Spinal cord (tissue), 10 donors: ENCODE data around the gene ARHGAP26. TPM values are rescaled to one million over a fixed set of nuclear protein-coding genes. Genes with fewer than 3 reads are reported as not detected.

Experiments used
- DNase-seq, 6 donors: peaks; one replicate each; pipeline versions ENCODE4 v3.0.0 to v3.0.0-alpha.2; 2013 to 2015; ENCODE audit warnings: low spot score in 6 of 6, low read depth in 4 of 6
- H3K27ac ChIP-seq: one replicate; pipeline ENCODE4 v1.5.1; 2013; ENCODE audit warnings: low read depth, low read length, control low read depth
- H3K27me3 ChIP-seq: one replicate; pipeline ENCODE4 v1.6.1; 2013; ENCODE audit warnings: low read length; ENCODE audit not compliant: control insufficient read depth, insufficient read depth
- H3K36me3 ChIP-seq: one replicate; pipeline ENCODE4 v1.6.1; 2013; ENCODE audit warnings: low read length; ENCODE audit not compliant: control insufficient read depth, insufficient read depth
- H3K4me1 ChIP-seq: one replicate; pipeline ENCODE4 v1.6.1; 2013; ENCODE audit warnings: low read length; ENCODE audit not compliant: control insufficient read depth, insufficient read depth
- H3K4me3 ChIP-seq: one replicate; pipeline ENCODE4 v1.5.1; 2013; ENCODE audit warnings: low read depth, low read length, control low read depth
- H3K9me3 ChIP-seq: one replicate; pipeline ENCODE4 v1.6.1; 2013; ENCODE audit warnings: low read length; ENCODE audit not compliant: control insufficient read depth, insufficient read depth
- WGBS: methylation state at CpG from one replicate; pipeline ENCODE4 v1.1.5; 2013; ENCODE audit warnings: missing lambda C conversion rate; ENCODE audit not compliant: insufficient coverage; 5-methylcytosine and 5-hydroxymethylcytosine counted together
- polyA plus RNA-seq, 2 donors: library from polyadenylated mRNA; unstranded; fragments of 120-200 nt; gene quantifications; one replicate each; pipeline ENCODE4 v1.2.1, GENCODE V29; 2013; ENCODE audit not compliant: insufficient read length in 2 of 2
- total RNA-seq, 2 donors: library from RNA; depleted of rRNA in 1 of 2; stranded (reverse); fragments of 120-200 nt in 1 of 2; fragments of >200 nt in 1 of 2; gene quantifications; one replicate each; pipeline versions ENCODE4 v1.2.3 to v1.2.4, GENCODE V29; 2013 to 2014
- donor health status: healthy.

Gene ARHGAP26
- total and polyA plus RNA-seq, 4 donors, result 21.9 to 39.7 (median 22.4) TPM

DNA sequence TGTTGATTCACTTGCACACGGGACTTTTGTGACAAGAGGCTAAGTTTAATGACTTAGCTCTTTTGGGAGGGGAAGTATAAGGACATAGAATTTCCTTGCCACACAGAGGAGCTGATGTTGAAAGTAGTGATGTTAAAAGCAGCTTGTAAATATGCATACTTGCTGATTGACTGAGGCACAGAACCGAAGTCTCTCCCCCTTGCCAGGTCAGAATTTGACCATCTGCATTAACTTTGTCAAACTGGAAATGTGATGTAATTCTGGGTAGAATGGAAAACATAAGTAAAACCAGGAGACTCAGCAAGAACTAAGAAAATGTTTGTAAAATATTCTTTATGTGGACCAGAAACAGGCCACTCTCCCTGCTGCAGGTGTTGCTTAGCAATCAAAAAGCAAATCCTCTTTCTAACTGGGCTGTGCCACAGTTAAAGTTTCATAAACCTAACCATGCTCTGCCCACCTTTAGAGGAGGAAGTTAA lies 349.2 kb downstream of the ARHGAP26 start:
- no peaks in the 10 kb centered on the region for H3K36me3 ChIP-seq
- no peak overlapping the region for H3K4me3 ChIP-seq
- H3K9me3 ChIP-seq, result no peaks in the 10 kb centered on the region
- no peak for DNase-seq
- no peaks in the 10 kb centered on the region for H3K27me3 ChIP-seq
- H3K27ac ChIP-seq, result no peak overlapping the region
- peaks cover 4% of the 10 kb centered on the region for H3K4me1 ChIP-seq
- 39% methylated on average over 2 of the region's 2 CpGs for WGBS

DNA sequence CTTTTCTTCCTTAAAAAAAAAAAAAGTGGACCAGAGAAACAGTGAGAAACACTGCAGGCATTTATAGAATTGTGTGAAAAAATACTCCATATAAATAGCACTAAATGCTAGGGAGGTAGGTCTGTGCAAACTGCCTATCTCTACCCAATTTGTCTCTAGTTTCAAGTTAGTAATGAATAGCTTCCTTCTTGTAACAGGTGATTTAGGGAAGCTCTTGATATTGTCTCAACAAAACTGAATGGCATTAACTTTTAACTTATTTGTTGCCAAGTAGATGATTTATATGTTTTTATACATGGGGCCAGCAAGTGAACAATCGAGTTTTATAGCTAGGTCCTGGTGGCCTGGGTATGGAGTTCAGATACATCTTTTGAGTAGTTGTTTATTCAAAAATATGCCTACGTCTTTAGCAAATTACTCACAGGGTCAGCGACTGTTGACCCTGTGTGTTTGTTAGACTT lies 349.7 kb downstream of the ARHGAP26 start:
- H3K9me3 ChIP-seq, result no peaks in the 10 kb centered on the region
- peaks cover 4% of the 10 kb centered on the region for H3K4me1 ChIP-seq
- H3K27me3 ChIP-seq, result no peaks in the 10 kb centered on the region
- DNase-seq, result no peak
- no CpG with 5 or more reads among the region's 3 CpGs for WGBS
- H3K4me3 ChIP-seq, result no peak overlapping the region
- H3K36me3 ChIP-seq, result no peaks in the 10 kb centered on the region
- H3K27ac ChIP-seq, result no peak overlapping the region

DNA sequence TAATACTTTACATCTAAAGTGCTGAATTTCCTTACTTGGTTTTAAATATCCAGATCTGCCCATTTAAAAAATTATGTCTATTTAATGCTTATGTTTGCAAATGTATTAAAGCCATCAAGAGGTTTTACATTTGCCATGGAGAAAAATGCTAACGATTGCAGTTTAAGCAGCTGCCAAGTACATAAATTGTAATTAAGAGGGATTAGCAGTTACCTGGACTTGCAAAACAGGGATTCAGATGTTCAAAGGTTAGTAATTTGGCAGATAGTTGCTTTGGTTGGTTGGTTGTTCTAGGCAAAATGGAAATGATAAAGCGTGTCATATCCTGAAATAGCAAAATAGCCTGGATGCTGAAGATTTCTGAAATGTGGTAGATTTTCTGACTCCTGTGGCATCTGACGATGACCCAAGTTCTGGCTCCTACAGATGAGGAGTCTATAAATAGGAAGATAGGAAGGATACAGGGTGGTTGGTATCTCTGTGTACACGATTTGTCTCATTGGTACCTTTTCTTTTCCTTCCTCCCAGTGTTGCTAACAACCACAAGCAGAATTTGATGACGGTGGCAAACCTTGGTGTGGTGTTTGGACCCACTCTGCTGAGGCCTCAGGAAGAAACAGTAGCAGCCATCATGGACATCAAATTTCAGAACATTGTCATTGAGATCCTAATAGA lies 350.4 kb downstream of the ARHGAP26 start:
- H3K9me3 ChIP-seq, result no peaks in the 10 kb centered on the region
- H3K4me1 ChIP-seq, result peaks cover 4% of the 10 kb centered on the region
- no peak for DNase-seq
- no peak overlapping the region for H3K4me3 ChIP-seq
- no peak overlapping the region for H3K27ac ChIP-seq
- no peaks in the 10 kb centered on the region for H3K27me3 ChIP-seq
- no peaks in the 10 kb centered on the region for H3K36me3 ChIP-seq
- WGBS, result 76% methylated on average over 2 of the region's 5 CpGs

DNA sequence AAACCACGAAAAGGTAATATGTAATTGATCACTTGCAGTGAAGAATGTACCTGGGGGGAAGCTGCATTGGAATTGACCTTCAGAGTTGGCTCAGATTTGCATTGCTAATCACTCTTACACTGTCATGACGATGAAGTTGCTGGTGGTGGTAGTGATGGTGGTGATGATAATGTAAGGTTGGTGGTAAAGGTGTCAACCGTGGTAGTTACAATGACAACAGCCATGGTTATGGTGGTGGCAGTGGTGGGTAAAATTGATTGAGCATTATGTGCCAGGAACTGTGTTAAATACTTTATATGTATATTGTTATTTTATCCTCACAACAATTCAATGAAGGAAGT lies 350.9 kb downstream of the ARHGAP26 start:
- H3K27ac ChIP-seq, result no peak overlapping the region
- H3K4me1 ChIP-seq, result peaks cover 4% of the 10 kb centered on the region
- H3K4me3 ChIP-seq, result no peak overlapping the region
- H3K9me3 ChIP-seq, result no peaks in the 10 kb centered on the region
- 83% methylated on average over 3 of the region's 3 CpGs for WGBS
- no peak for DNase-seq
- H3K27me3 ChIP-seq, result no peaks in the 10 kb centered on the region
- no peaks in the 10 kb centered on the region for H3K36me3 ChIP-seq

DNA sequence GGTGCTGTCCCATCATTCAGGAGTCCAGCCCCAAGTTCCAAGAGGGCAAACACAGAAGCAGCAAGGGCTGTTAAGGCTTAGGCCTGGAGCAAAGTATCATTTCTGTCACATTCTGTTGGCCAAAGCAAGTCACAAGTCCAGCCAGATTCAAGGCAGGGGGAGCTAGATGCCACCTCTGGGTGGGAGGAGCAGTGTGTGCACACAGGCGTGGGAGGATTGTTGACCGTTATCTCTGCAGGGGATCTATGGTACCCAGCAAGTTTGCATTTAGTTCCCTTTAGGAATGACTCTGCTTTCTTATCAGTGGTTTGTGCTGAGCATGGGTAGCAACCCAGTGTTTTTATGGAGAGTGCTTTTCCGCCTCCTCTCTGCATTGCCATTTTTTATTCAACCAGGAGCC lies 354.4 kb downstream of the ARHGAP26 start:
- H3K4me3 ChIP-seq, result no peak overlapping the region
- H3K9me3 ChIP-seq, result no peaks in the 10 kb centered on the region
- H3K36me3 ChIP-seq, result no peaks in the 10 kb centered on the region
- DNase-seq, result no peak
- 77% methylated on average over 2 of the region's 3 CpGs for WGBS
- no peak overlapping the region for H3K27ac ChIP-seq
- no peaks in the 10 kb centered on the region for H3K27me3 ChIP-seq
- H3K4me1 ChIP-seq, result no peaks in the 10 kb centered on the region

DNA sequence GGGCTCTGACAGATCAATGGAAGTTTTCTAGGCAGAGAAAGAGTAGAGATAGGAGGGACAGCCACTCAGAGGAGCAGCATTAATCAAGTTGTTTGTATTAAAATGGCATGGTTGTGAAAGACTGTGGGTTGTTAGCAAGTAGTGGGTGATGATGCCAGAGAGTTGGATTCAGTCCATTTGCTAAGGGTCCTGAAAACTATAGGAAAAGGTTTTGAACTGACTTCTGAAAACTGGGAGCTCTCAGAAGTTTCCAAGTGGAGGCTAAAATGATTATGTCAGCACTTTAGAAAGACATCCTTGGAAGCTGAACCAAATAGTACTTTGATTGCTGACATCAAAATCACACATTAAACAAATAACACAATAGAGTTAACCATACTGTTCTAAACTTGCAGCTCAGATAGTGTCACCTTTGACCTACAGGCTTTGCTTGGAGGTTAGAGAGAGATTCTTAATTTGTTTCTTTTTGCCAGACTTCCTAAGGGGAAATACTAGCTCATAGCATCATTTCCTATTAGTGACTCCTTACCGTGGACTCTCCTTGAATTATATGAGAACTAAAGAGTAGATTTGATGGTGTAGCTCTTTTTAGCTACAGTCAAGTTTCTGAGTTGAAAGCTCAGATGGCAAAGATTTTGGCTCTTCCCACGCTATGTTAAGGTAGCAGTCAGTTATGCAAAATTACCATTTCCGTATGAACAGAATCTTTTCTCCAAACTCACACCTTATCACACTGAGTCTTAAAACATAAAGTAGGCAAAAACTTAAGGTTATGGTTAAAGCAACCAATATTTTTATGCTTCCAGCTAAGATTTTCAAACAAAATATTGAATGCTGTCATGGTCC lies 356.2 kb downstream of the ARHGAP26 start:
- no peak overlapping the region for H3K27ac ChIP-seq
- no CpG with 5 or more reads among the region's 3 CpGs for WGBS
- no peaks in the 10 kb centered on the region for H3K4me1 ChIP-seq
- no peak for DNase-seq
- no peak overlapping the region for H3K4me3 ChIP-seq
- H3K36me3 ChIP-seq, result no peaks in the 10 kb centered on the region
- no peaks in the 10 kb centered on the region for H3K9me3 ChIP-seq
- H3K27me3 ChIP-seq, result no peaks in the 10 kb centered on the region

DNA sequence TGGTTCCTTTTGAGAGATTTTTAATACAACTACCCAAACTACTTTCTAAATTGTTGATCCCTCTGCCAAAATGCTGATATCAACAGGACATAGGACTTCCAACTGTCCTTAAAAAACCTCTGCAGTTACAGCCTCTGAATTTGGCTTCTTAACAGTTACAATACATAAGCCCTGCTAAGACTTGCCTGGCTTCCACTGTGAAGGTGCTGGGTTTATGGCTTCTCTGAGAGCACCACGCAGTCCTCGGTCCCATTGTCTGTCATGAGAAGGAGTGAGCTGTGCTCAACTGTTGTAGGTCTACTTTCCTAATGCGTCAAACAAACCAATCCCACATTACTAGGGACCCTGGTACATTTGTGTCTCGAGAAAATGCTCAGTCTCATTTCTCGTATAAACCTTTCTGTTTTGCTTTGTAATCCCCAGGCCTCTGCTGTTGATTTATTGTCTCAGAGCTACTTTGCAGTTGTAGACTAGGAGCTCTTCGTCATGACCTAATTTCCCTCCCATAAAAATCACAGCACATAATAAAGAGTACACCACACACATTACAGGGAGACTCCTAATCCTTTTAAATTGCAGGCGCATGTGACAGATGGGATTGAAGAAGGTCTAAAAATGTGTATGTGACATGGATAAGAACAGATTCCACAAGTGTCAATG lies 358.4 kb downstream of the ARHGAP26 start:
- Histone ChIP-seq H3K4me1 (no peaks in the 10 kb centered on the region), H3K27me3 (no peaks in the 10 kb centered on the region), H3K27ac (no peak overlapping the region), H3K4me3 (no peak overlapping the region), H3K36me3 (no peaks in the 10 kb centered on the region), H3K9me3 (no peaks in the 10 kb centered on the region)
- DNase-seq, result no peak
- 0% methylated on average over 1 of the region's 7 CpGs for WGBS

DNA sequence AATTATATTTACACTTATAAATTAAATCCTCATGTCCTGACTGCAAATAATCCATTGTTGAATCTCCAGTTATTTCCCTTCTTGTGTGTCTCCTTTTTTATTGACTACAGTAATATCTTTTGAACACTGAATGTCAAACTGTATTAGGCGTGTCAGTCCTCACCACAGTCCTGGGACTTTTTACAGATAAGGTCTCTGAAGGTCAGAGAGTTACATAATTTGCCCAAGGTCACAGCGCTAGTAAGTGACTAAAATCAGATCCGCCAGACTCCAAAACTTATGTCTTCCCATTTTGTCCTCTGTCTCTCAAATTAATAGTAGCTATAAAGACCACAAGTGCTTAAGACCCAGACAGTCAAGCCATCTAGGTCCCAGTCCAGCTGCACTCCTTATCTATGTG lies 359.0 kb downstream of the ARHGAP26 start:
- DNase-seq, result no peak
- no peak overlapping the region for H3K4me3 ChIP-seq
- no peak overlapping the region for H3K27ac ChIP-seq
- WGBS, result 92% methylated on average over 3 of the region's 3 CpGs
- H3K27me3 ChIP-seq, result no peaks in the 10 kb centered on the region
- no peaks in the 10 kb centered on the region for H3K9me3 ChIP-seq
- H3K36me3 ChIP-seq, result no peaks in the 10 kb centered on the region
- H3K4me1 ChIP-seq, result peaks cover 4% of the 10 kb centered on the region

DNA sequence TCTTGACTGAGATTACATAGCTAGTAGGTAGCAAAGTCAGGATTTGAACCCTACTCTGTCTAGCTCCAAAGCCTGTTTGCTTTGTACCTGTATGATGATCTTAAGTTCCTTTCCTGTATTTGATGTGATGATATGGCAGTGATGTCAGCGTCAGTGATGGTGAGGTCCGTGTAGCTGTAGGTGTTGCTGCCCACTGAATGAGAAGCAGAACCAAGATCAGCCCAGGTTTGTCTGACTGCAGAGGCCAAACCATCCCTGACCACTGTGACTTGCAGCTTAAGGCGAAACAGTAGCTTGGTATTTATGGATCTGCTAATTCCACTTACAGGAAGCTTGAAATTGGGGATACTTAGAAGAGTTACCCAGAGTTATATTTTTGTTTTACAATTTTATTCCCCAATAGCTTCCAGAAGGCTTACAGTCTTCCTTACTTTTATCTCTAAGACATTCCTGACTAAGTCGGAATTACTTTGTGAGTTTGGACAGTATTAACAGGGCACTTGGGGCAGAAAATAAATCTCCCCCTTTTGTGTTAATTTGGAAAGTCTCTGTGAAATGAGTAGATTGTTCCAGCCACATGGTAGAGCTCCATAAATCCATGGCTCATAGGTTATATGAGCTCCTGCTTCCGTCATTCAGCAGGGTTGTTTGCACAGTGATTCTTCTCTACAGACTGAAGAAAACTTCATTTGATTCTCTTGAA lies 359.9 kb downstream of the ARHGAP26 start:
- WGBS, result 83% methylated on average over 2 of the region's 5 CpGs
- no peaks in the 10 kb centered on the region for H3K9me3 ChIP-seq
- H3K36me3 ChIP-seq, result no peaks in the 10 kb centered on the region
- H3K27me3 ChIP-seq, result no peaks in the 10 kb centered on the region
- no peak for DNase-seq
- no peak overlapping the region for H3K27ac ChIP-seq
- H3K4me1 ChIP-seq, result peaks cover 4% of the 10 kb centered on the region
- H3K4me3 ChIP-seq, result no peak overlapping the region
